ENCODE data around the gene PLAGL1. TPM values are rescaled to one million over a fixed set of nuclear protein-coding genes. Genes with fewer than 3 reads are reported as not detected.

The PLAGL1 gene
- total and polyA plus RNA-seq, 4 donors, result 1.3 to 6.3 (median 2.0) TPM

- Histone ChIP-seq H3K36me3 (ENCODE audit: control insufficient read depth in 4 of 4, insufficient read depth in 3 of 4, low read depth in 1 of 4, low read length in 3 of 4) (no peaks in the 10 kb centered on the region), H3K4me1 (ENCODE audit: control insufficient read depth in 4 of 4, insufficient read depth in 4 of 4, low read length in 3 of 4) (no peaks in the 10 kb centered on the region), H3K9ac (ENCODE audit: low read depth in 1 of 2, low read length in 2 of 2) (no peak overlapping the region), H3K27me3 (ENCODE audit: control insufficient read depth in 4 of 4, insufficient read depth in 4 of 4, low read length in 3 of 4) (no peaks in the 10 kb centered on the region), H3K27ac (ENCODE audit: low read depth in 1 of 2, low read length in 2 of 2) (no peak overlapping the region), H3K9me3 (ENCODE audit: control insufficient read depth in 4 of 4, low read length in 3 of 4) (no peaks in the 10 kb centered on the region), H3K4me3 (ENCODE audit: low read depth in 1 of 3, low read length in 3 of 3) (no peak overlapping the region)
- 66% methylated on average over 2 of the region's 2 CpGs for WGBS
- no peak for TF ChIP-seq CTCF (IDR thresholded peaks at IDR 0.05; ENCODE audit: low read depth, low read length, missing input control)
- no peak for TF ChIP-seq YY1 (IDR thresholded peaks at IDR 0.05)
- no peak for TF ChIP-seq ZBTB33 (IDR thresholded peaks at IDR 0.05)
- TF ChIP-seq HNF4G (IDR thresholded peaks at IDR 0.05), result no peak
- TF ChIP-seq MAX (IDR thresholded peaks at IDR 0.05), result no peak
- TF ChIP-seq FOXA1 (IDR thresholded peaks at IDR 0.05), result no peak
- TF ChIP-seq RXRA (IDR thresholded peaks at IDR 0.05), result no peak
- TF ChIP-seq JUND (IDR thresholded peaks at IDR 0.05), result no peak
- TF ChIP-seq HNF4A (conservative IDR thresholded peaks at IDR 0.05), result no peak
- no peak for TF ChIP-seq TAF1 (conservative IDR thresholded peaks at IDR 0.05)
- TF ChIP-seq NR2F2 (IDR thresholded peaks at IDR 0.05), result no peak
- TF ChIP-seq FOXA2 (IDR thresholded peaks at IDR 0.05), result no peak
- TF ChIP-seq GABPA (IDR thresholded peaks at IDR 0.05 in 1 of 2, conservative IDR thresholded peaks at IDR 0.05 in 1 of 2), result no peak
- no peak for TF ChIP-seq REST (IDR thresholded peaks at IDR 0.05)
- no peak for DNase-seq (ENCODE audit: low spot score)
Observed at GRCh38 chr6:143982968-143983367, 25.1 kb downstream of the PLAGL1 start.

- H3K27ac ChIP-seq (ENCODE audit: low read depth in 1 of 2, low read length in 2 of 2), result no peak overlapping the region
- no peaks in the 10 kb centered on the region for H3K36me3 ChIP-seq (ENCODE audit: control insufficient read depth in 4 of 4, insufficient read depth in 3 of 4, low read depth in 1 of 4, low read length in 3 of 4)
- DNase-seq (ENCODE audit: low spot score), result no peak
- no peak overlapping the region for H3K4me3 ChIP-seq (ENCODE audit: low read depth in 1 of 3, low read length in 3 of 3)
- no peaks in the 10 kb centered on the region for H3K27me3 ChIP-seq (ENCODE audit: control insufficient read depth in 4 of 4, insufficient read depth in 4 of 4, low read length in 3 of 4)
- no peaks in the 10 kb centered on the region for H3K4me1 ChIP-seq (ENCODE audit: control insufficient read depth in 4 of 4, insufficient read depth in 4 of 4, low read length in 3 of 4)
- WGBS, result 97% methylated on average over 1 of the region's 1 CpG
- H3K9ac ChIP-seq (ENCODE audit: low read depth in 1 of 2, low read length in 2 of 2), result no peak overlapping the region
- H3K9me3 ChIP-seq (ENCODE audit: control insufficient read depth in 4 of 4, low read length in 3 of 4), result no peaks in the 10 kb centered on the region
- no peak for TF ChIP-seq YY1 (IDR thresholded peaks at IDR 0.05)
- no peak for TF ChIP-seq MAX (IDR thresholded peaks at IDR 0.05)
- TF ChIP-seq ZBTB33 (IDR thresholded peaks at IDR 0.05), result no peak
- no peak for TF ChIP-seq TAF1 (conservative IDR thresholded peaks at IDR 0.05)
- no peak for TF ChIP-seq SP1 (IDR thresholded peaks at IDR 0.05)
- TF ChIP-seq HNF4A (conservative IDR thresholded peaks at IDR 0.05), result no peak
- TF ChIP-seq RAD21 (IDR thresholded peaks at IDR 0.05), result no peak
- TF ChIP-seq GABPA (IDR thresholded peaks at IDR 0.05 in 1 of 2, conservative IDR thresholded peaks at IDR 0.05 in 1 of 2), result no peak
- no peak for TF ChIP-seq HNF4G (IDR thresholded peaks at IDR 0.05)
- TF ChIP-seq RXRA (IDR thresholded peaks at IDR 0.05), result no peak
- TF ChIP-seq EGR1 (IDR thresholded peaks at IDR 0.05; ENCODE audit: low read depth in 2 of 2), result no peak
- no peak for TF ChIP-seq NR2F2 (IDR thresholded peaks at IDR 0.05)
- TF ChIP-seq REST (IDR thresholded peaks at IDR 0.05), result no peak
Observed at GRCh38 chr6:143980921-143981320, 27.1 kb downstream of the PLAGL1 start.
